ENCODE data around the gene ZNF672.

The ZNF672 gene

GRCh38 chr1:248849152-248849551, 11.1 kb downstream of the ZNF672 start:
- H3K36me3 Mint-ChIP-seq, result peaks cover 17% of the 10 kb centered on the region
- no peak overlapping the region for H3K4me3 Mint-ChIP-seq
- DNase-seq (ENCODE audit: low spot score in 2 of 2) (no peak), ATAC-seq (ENCODE audit: low read depth) (no peak)
- no peaks in the 10 kb centered on the region for H3K9me3 Mint-ChIP-seq
- H3K27me3 Mint-ChIP-seq, result no peaks in the 10 kb centered on the region
- no peak overlapping the region for H3K27ac Mint-ChIP-seq
- peaks cover 3% of the 10 kb centered on the region for H3K4me1 Mint-ChIP-seq

DNA sequence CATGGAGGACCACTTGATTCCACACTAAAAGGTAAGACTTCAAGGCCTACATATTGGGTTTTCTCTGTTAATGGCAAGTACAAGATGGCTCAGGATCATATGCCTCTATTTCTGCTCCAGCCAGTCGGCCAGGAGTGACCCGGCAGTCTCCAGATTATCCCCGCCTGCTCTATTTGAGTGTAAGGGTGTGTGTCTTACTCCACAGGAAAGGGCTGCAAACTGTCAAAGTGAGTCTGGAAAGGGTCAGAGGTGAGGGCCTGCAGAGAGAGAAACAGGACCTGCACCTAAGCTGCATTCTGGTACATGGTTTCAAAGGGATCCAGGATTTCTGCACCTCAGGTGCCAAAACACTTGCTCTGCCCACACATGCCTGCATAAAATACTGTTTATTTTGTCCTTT, 11.6 kb downstream of the ZNF672 start:
- Mint-ChIP-seq H3K4me3 (no peak overlapping the region), H3K27me3 (no peaks in the 10 kb centered on the region), H3K9me3 (no peaks in the 10 kb centered on the region), H3K36me3 (peaks cover 15% of the 10 kb centered on the region), H3K4me1 (peaks cover 8% of the 10 kb centered on the region), H3K27ac (no peak overlapping the region)
- no peak for DNase-seq (ENCODE audit: low spot score in 2 of 2)
- ATAC-seq (ENCODE audit: low read depth), result no peak

DNA sequence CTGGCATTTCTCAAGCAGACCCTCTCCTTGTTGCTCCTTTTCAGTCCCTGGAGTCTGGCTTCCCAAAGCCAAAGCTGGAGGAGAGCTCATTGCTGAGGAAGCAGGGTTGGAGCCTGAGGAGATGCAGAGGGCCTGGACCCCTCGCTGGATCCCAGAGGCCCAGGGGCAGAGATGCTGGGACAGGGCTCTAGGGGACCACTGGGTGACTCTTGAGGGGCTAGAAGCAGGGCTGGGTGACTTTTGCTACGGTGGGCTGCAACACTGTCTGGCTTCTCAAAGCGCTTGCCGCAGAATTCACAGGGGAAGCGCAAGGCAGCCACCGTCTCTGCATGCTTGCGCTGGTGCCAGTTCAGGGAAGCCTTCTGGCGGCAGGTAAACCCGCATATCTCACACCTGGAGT, 12.1 kb downstream of the ZNF672 start:
- Mint-ChIP-seq H3K36me3 (peaks cover 16% of the 10 kb centered on the region), H3K4me1 (peaks cover 12% of the 10 kb centered on the region), H3K4me3 (no peak overlapping the region), H3K27me3 (no peaks in the 10 kb centered on the region), H3K9me3 (no peaks in the 10 kb centered on the region), H3K27ac (no peak overlapping the region)
- ATAC-seq (ENCODE audit: low read depth) (no peak), DNase-seq (ENCODE audit: low spot score in 2 of 2) (no peak)

DNA sequence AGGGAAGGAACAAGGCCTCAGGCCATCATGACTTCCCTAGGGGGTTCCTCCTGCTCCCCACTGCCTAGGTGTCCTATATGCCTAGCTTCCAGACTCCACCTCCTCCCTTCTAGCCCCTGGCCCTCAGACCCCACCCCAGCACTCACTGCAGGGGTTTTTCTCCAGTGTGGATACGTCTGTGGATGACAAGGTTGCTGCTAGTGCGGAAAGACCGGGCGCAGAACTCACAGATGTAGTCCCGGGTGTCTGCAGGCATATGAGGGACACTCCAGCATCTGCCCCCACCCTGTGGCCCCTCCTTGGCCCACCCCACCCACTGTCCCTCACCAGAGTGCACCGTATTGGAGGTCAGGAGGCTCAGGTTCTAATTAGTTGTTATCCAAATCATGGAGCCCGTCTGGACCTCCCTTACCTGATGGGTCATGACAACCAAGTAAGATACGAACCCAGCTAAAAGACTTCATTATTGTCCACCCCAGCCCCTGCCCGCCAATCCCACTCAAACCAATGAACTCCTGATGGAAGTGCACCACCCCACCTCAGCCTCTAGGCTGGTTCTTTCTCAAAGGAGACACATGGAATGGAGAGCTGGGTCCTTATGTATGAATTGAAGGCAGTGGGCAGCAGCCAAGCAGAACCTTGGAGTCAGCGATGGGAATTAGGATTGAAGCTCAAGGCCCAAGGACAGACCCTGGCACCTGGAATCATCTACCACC, 12.7 kb downstream of the ZNF672 start:
- H3K9me3 Mint-ChIP-seq, result no peaks in the 10 kb centered on the region
- H3K36me3 Mint-ChIP-seq, result peaks cover 16% of the 10 kb centered on the region
- no peak overlapping the region for H3K27ac Mint-ChIP-seq
- H3K4me1 Mint-ChIP-seq, result peaks cover 12% of the 10 kb centered on the region
- no peaks in the 10 kb centered on the region for H3K27me3 Mint-ChIP-seq
- DNase-seq (ENCODE audit: low spot score in 2 of 2) (no peak), ATAC-seq (ENCODE audit: low read depth) (no peak)
- H3K4me3 Mint-ChIP-seq, result no peak overlapping the region

- H3K4me1 Mint-ChIP-seq, result peaks cover 16% of the 10 kb centered on the region
Measured at GRCh38 chr1:248851390-248851789, 13.4 kb downstream of the ZNF672 start.

DNA sequence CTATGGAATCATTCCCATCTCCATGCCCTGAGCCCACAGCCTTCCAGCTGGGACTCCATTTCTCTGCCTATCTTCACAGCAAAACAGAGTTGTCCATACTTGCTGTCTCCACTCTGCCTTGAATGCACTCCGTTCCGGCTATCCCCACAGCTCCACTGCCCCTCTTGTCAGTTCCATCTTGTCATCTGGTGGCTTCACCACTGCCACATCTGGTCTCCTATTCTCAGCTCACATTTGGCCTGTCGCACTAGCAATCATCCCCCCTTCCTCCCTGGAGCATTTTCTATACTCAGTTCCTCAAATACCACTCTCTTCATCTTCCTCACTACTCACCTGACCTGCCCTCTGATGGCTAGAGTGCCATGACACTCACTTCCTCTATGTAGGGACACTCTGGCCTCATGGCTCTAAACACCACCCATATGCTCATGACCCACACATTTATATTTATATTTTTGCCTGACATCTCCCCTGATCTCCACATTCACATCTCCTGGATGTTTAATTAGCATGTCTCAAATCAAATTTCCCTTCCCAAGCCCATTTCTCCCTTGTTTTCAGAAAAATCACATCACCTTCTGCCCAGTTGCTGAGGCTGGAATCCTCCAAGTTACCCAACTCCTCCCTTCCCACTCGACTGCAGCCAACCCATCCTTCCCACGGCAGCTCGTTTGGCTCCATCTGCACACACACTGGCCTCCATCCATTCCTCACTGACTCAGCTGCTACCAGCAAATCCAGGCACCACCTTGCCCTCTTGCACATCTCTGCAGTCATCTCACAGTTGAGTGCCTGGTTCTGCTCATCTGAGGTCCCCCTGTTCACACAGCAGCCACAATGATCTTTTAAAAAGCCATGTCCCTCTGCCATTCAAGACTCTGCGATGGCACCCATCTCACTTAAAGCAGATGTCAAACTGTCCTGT, 14.7 kb downstream of the ZNF672 start:
- Mint-ChIP-seq H3K4me3 (no peak overlapping the region), H3K27ac (no peak overlapping the region), H3K9me3 (no peaks in the 10 kb centered on the region), H3K36me3 (peaks cover 17% of the 10 kb centered on the region), H3K27me3 (no peaks in the 10 kb centered on the region), H3K4me1 (peaks cover 19% of the 10 kb centered on the region)
- ATAC-seq (ENCODE audit: low read depth) (peak; percentile 76), DNase-seq (ENCODE audit: low spot score in 2 of 2) (no peak)

More at GRCh38 chr1:248851390-248851789, 13.4 kb downstream of the ZNF672 start:
- H3K36me3 Mint-ChIP-seq, result peaks cover 18% of the 10 kb centered on the region
- no peak overlapping the region for H3K4me3 Mint-ChIP-seq
- no peak for ATAC-seq (ENCODE audit: low read depth)
- no peak overlapping the region for H3K27ac Mint-ChIP-seq
- H3K9me3 Mint-ChIP-seq, result no peaks in the 10 kb centered on the region
- no peak for DNase-seq (ENCODE audit: low spot score in 2 of 2)
- no peaks in the 10 kb centered on the region for H3K27me3 Mint-ChIP-seq

- DNase-seq (ENCODE audit: low spot score in 2 of 2), result no peak
- H3K36me3 Mint-ChIP-seq, result peaks cover 14% of the 10 kb centered on the region
Measured at GRCh38 chr1:248853663-248854375, 15.8 kb downstream of the ZNF672 start.

GRCh38 chr1:248855580-248855979, 17.6 kb downstream of the ZNF672 start:
- DNase-seq (ENCODE audit: low spot score in 2 of 2), result no peak
- no peak for ATAC-seq (ENCODE audit: low read depth)
- Mint-ChIP-seq H3K4me1 (peaks cover 34% of the 10 kb centered on the region), H3K27ac (no peak overlapping the region), H3K36me3 (peaks cover 9% of the 10 kb centered on the region), H3K4me3 (no peak overlapping the region), H3K9me3 (no peaks in the 10 kb centered on the region), H3K27me3 (no peaks in the 10 kb centered on the region)

More at GRCh38 chr1:248853663-248854375, 15.8 kb downstream of the ZNF672 start:
- Mint-ChIP-seq H3K9me3 (no peaks in the 10 kb centered on the region), H3K4me1 (peaks cover 25% of the 10 kb centered on the region), H3K4me3 (no peak overlapping the region), H3K27me3 (no peaks in the 10 kb centered on the region), H3K27ac (no peak overlapping the region)
- no peak for ATAC-seq (ENCODE audit: low read depth)

- no peak overlapping the region for H3K4me3 Mint-ChIP-seq
- DNase-seq (ENCODE audit: low spot score in 2 of 2), result no peak
- no peak for ATAC-seq (ENCODE audit: low read depth)
- H3K27ac Mint-ChIP-seq, result peak overlapping the region; percentile 36
- no peaks in the 10 kb centered on the region for H3K9me3 Mint-ChIP-seq
- no peaks in the 10 kb centered on the region for H3K27me3 Mint-ChIP-seq
- H3K36me3 Mint-ChIP-seq, result peaks cover 9% of the 10 kb centered on the region
- peaks cover 34% of the 10 kb centered on the region for H3K4me1 Mint-ChIP-seq
Measured at GRCh38 chr1:248856176-248856575, 18.2 kb downstream of the ZNF672 start.

DNA sequence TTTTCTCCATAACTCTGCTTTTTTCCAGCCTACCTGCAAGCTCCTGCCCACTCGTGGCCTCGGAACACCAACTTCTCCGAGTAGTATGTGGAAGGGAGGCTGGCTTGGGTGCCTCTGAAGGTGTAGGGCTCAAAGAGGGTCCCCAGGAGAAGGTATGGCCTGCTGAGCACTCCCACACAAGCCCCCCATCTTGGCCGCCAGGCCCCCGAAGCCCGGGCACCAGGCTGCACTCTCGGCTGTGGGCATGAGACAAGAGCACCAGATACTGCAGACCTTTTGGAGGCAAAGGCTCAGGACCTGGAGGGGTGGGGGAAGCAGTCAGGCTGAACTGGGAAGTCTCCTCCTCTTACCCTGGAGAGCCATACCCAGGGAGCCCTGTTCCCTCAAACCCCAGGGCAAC, 19.2 kb downstream of the ZNF672 start:
- no peak for ATAC-seq (ENCODE audit: low read depth)
- Mint-ChIP-seq H3K9me3 (no peaks in the 10 kb centered on the region), H3K4me1 (peaks cover 37% of the 10 kb centered on the region), H3K27ac (no peak overlapping the region), H3K4me3 (no peak overlapping the region), H3K36me3 (peaks cover 9% of the 10 kb centered on the region), H3K27me3 (no peaks in the 10 kb centered on the region)
- DNase-seq (ENCODE audit: low spot score in 2 of 2), result no peak

DNA sequence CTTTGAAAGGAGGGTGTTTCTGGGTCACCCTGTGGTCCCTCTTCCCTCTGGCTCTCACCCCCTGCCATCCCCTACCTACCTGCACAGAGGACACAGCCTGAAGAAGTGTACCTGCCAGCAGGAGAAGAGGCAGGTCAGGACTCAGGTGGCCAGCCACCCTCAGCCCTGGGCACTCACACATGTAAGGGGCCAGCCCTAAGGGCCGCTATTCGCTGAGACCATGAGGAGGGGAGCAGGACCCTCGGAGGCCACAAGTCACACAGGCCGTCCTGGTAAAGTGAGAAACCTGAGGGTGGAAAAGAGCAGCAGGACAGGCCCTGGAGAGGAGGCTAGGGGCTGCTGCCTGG, 19.7 kb downstream of the ZNF672 start:
- peaks cover 42% of the 10 kb centered on the region for H3K4me1 Mint-ChIP-seq
- peak overlapping the region; percentile 82 for H3K4me3 Mint-ChIP-seq
- peaks cover 9% of the 10 kb centered on the region for H3K36me3 Mint-ChIP-seq
- ATAC-seq (ENCODE audit: low read depth) (no peak), DNase-seq (ENCODE audit: low spot score in 2 of 2) (no peak)
- no peaks in the 10 kb centered on the region for H3K27me3 Mint-ChIP-seq
- no peaks in the 10 kb centered on the region for H3K9me3 Mint-ChIP-seq
- peak overlapping the region; percentile 95 for H3K27ac Mint-ChIP-seq

GRCh38 chr1:248858096-248858890, 20.3 kb downstream of the ZNF672 start:
- ATAC-seq (ENCODE audit: low read depth) (peak; percentile 53), DNase-seq (ENCODE audit: low spot score in 2 of 2) (no peak)
- H3K27me3 Mint-ChIP-seq, result no peaks in the 10 kb centered on the region
- H3K4me1 Mint-ChIP-seq, result peaks cover 44% of the 10 kb centered on the region
- no peaks in the 10 kb centered on the region for H3K9me3 Mint-ChIP-seq
- H3K27ac Mint-ChIP-seq, result peak overlapping the region; percentile 95
- H3K4me3 Mint-ChIP-seq, result peak overlapping the region; percentile 82
- peaks cover 9% of the 10 kb centered on the region for H3K36me3 Mint-ChIP-seq

Measured in memory B cell (primary cell).